Spleen (tissue), 11 donors: ENCODE data around the gene PSRC1. TPM values are rescaled to one million over a fixed set of nuclear protein-coding genes. Genes with fewer than 3 reads are reported as not detected.

ENCODE experiments used
- DNase-seq: peaks from one replicate; pipeline ENCODE4 v3.0.0-alpha.2; 2020
- H3K27ac ChIP-seq, 8 donors: fragments of 200-600 bp; sonication (generic) in 7 of 8; 1 replicate in 4 of 8; 2 replicates in 4 of 8; pipeline versions ENCODE4 v1.5.0 to v1.8.0; 2016 to 2021; ENCODE audit warnings: inconsistent platforms in 4 of 8, mild to moderate bottlenecking in 4 of 8, moderate library complexity in 1 of 8
- H3K27me3 ChIP-seq, 7 donors: fragments of 200-600 bp; sonication (generic) in 6 of 7; replicated peaks in 1 of 7; 1 replicate in 4 of 7; 2 replicates in 3 of 7; pipeline versions ENCODE4 v1.5.0 to v1.8.0; 2016 to 2021; ENCODE audit warnings: inconsistent platforms in 3 of 7, mild to moderate bottlenecking in 1 of 7
- H3K36me3 ChIP-seq, 6 donors: fragments of 200-600 bp; sonication (generic) in 5 of 6; 1 replicate in 4 of 6; 2 replicates in 2 of 6; pipeline versions ENCODE4 v1.5.0 to v1.8.0; 2016 to 2021; ENCODE audit warnings: inconsistent platforms in 2 of 6
- H3K4me1 ChIP-seq, 6 donors: fragments of 200-600 bp; sonication (generic) in 5 of 6; 1 replicate in 3 of 6; 2 replicates in 3 of 6; pipeline versions ENCODE4 v1.5.0 to v1.8.0; 2016 to 2021; ENCODE audit warnings: inconsistent platforms in 3 of 6
- H3K4me3 ChIP-seq, 8 donors: fragments of 200-600 bp; sonication (generic) in 7 of 8; 1 replicate in 4 of 8; 2 replicates in 4 of 8; pipeline versions ENCODE4 v1.5.0 to v1.8.0; 2016 to 2021; ENCODE audit warnings: inconsistent platforms in 4 of 8, mild to moderate bottlenecking in 4 of 8, moderate library complexity in 2 of 8
- H3K9me3 ChIP-seq, 8 donors: fragments of 200-600 bp; sonication (generic) in 7 of 8; 1 replicate in 4 of 8; 2 replicates in 4 of 8; pipeline versions ENCODE4 v1.5.0 to v1.8.0; 2016 to 2021; ENCODE audit warnings: inconsistent platforms in 4 of 8
- POLR2A ChIP-seq, 3 donors: fragments of 450-650 bp; IDR thresholded peaks; one replicate each; pipeline ENCODE4 v1.5.1; 2017; ENCODE audit warnings: antibody characterized with exemption in 3 of 3, mild to moderate bottlenecking in 1 of 3
- POLR2AphosphoS5 ChIP-seq, 3 donors: sonication (generic); formaldehyde crosslinking; IDR thresholded peaks; one replicate each; pipeline ENCODE4 v1.5.1; 2017; ENCODE audit warnings: antibody characterized with exemption in 3 of 3
- WGBS, 5 donors: extraction: QIAGEN DNeasy Blood & Tissue Kit in 3 of 5; methylation state at CpG; one replicate each; pipeline versions ENCODE4 v1.1.5 to v1.1.7; 2013 to 2018; 5-methylcytosine and 5-hydroxymethylcytosine counted together
- intact Hi-C: fragments of 100-400 bp; cut with DNase I; formaldehyde crosslinking; loops from one replicate; pipeline ENCODE4 v1.15.0; 2023; ENCODE audit warnings: low total_unique reads
- polyA plus RNA-seq, 3 donors: library from polyadenylated mRNA; stranded (reverse); fragments of 200-250 nt; gene quantifications; one replicate each; pipeline ENCODE4 v1.2.1, GENCODE V29; 2013
- total RNA-seq, 7 donors: library from RNA; depleted of rRNA in 3 of 7; stranded (reverse); fragments of >200 nt in 3 of 7; fragmentation: NEBNext Ultra II Directional in 4 of 7; extraction: Animal tissue kit (Norgen Biotek cat#: 25700) in 4 of 7; gene quantifications; one replicate each; pipeline versions ENCODE4 v1.1.0 to v1.2.1, GENCODE V29; 2016 to 2021
- TF ChIP-seq, protein P1 (sequence below), 11 experiments: fragments of 200-600 bp in 7 of 11; fragments of 450-650 bp in 4 of 11; sonication (generic) in 4 of 11; IDR thresholded peaks in 8 of 11; conservative IDR thresholded peaks in 3 of 11; 1 replicate in 7 of 11; 2 replicates in 4 of 11; pipeline versions ENCODE4 v1.4.0 to v1.8.0; 2016 to 2021; ENCODE audit warnings: antibody characterized with exemption in 11 of 11, inconsistent platforms in 4 of 11, mild to moderate bottlenecking in 1 of 11
- donor health status: healthy with polysubstance abuse.
- donor health status: DM: no; HTN: no; CAD: no; lungs with moderate emphysema.
- donor health status: DM: no; HTN: no; CAD: no.
- donor health status: Bipolar disorder and iron deficiency.
- donor health status: healthy.
- donor health status: DM: no; HTN: no; CAD: no.
- donor health status: DM: yes; HTN: yes; CAD: no.

The PSRC1 gene
- total and polyA plus RNA-seq, 10 donors = 2.0 to 9.3 (median 3.5) TPM

DNA sequence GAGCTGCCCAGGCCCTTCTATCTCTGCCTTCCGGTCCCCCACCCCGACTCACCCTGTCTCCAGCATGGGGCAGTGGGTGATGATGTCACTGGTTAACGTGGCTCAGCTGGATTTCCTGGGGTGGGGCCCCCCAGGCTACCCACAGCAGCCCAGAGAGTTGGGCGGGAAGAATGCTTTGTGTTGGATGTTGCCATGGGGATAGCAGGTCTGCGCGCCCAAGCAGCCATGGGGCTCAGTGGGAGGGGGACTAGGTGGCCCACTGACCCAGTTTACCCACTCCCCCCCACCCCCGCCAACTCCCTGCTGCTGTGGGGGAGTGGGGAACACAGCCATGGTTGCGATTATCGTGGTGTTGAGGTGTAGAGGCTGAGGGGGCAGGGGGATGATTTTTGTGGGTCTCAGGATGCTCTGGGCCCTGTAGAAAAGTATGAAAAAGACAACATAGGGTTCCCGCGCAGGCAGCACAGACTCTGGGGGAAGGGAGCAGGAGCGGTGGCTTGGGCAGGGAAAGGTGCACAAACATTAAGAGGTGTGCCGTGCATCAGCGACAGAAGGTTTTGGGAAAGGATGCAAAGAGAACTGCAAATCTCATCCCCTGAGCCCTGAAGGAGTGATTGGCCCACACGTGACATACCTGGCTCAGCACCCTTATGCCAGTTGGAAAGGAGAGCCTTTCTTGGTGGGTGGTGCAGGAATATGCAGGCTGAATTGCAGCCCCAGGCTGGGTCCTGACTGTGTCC, 25.1 kb downstream of the PSRC1 start:
- no peak for DNase-seq
- Histone ChIP-seq H3K9me3 (no peaks in the 10 kb centered on the region), H3K27me3 (peaks cover 0 to 10% (median 0%) of the 10 kb centered on the region in 7 donors), H3K4me3 (no peak overlapping the region), H3K27ac (no peak overlapping the region), H3K4me1 (peaks cover 0 to 24% (median 11%) of the 10 kb centered on the region in 6 donors), H3K36me3 (no peaks in the 10 kb centered on the region)
- TF ChIP-seq POLR2A (IDR thresholded peaks at IDR 0.05) (no peak), POLR2AphosphoS5 (IDR thresholded peaks at IDR 0.05) (no peak)
- TF ChIP-seq, protein P1, sequence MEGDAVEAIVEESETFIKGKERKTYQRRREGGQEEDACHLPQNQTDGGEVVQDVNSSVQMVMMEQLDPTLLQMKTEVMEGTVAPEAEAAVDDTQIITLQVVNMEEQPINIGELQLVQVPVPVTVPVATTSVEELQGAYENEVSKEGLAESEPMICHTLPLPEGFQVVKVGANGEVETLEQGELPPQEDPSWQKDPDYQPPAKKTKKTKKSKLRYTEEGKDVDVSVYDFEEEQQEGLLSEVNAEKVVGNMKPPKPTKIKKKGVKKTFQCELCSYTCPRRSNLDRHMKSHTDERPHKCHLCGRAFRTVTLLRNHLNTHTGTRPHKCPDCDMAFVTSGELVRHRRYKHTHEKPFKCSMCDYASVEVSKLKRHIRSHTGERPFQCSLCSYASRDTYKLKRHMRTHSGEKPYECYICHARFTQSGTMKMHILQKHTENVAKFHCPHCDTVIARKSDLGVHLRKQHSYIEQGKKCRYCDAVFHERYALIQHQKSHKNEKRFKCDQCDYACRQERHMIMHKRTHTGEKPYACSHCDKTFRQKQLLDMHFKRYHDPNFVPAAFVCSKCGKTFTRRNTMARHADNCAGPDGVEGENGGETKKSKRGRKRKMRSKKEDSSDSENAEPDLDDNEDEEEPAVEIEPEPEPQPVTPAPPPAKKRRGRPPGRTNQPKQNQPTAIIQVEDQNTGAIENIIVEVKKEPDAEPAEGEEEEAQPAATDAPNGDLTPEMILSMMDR (IDR thresholded peaks at IDR 0.05 in 8 of 11, conservative IDR thresholded peaks at IDR 0.05 in 3 of 11) = no peak
- intact Hi-C loops = no loop called here
- WGBS, 5 donors = 81 to 88% (median 83%) methylated on average over 13 to 15 of the region's 15 CpGs

DNA sequence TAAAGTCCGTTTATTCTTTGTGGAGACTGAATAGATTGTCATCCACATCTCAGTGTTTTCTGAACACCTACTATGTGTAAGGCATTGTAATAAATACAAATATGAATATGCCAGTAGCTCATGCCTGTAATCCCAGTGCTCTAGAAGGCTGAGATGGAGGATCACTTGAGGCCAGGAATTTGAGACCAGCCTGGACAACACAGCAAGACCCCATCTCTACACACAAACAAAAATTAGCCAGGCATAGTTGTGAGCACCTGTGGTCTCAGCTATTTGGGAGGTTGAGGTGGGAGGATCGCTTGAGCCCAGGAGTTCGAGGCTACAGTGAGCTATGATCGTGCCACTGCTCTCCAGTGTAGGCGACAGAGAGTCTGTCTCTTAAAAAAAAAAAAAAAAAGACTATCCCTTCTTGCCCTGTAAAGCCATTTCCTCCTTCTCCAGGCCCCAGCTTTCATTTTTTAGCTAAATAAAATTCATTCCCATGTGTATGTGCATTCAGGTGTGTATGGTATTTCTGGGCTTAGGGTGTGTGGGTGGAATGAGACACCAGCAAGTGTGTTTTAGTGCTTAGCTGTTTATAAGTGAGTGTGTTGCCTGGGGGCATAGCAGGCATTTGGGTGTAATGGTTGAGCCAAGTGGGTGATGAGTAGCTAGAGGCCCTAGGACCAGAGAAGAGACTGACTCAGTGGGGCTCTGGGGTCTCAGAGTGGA, 25.8 kb downstream of the PSRC1 start:
- no peaks in the 10 kb centered on the region for H3K9me3 ChIP-seq
- TF ChIP-seq POLR2A (IDR thresholded peaks at IDR 0.05) (no peak), POLR2AphosphoS5 (IDR thresholded peaks at IDR 0.05) (no peak)
- TF ChIP-seq, protein P1 (IDR thresholded peaks at IDR 0.05 in 8 of 11, conservative IDR thresholded peaks at IDR 0.05 in 3 of 11) = no peak
- intact Hi-C loops = no loop called here
- DNase-seq = no peak
- 87 to 97% (median 94%) methylated on average over 5 of the region's 5 CpGs for WGBS, 5 donors
- H3K36me3 ChIP-seq = no peaks in the 10 kb centered on the region
- peaks cover 0 to 24% (median 11%) of the 10 kb centered on the region in 6 donors for H3K4me1 ChIP-seq
- H3K27me3 ChIP-seq = peaks cover 0 to 7% (median 0%) of the 10 kb centered on the region in 7 donors
- H3K27ac ChIP-seq = no peak overlapping the region
- no peak overlapping the region for H3K4me3 ChIP-seq

DNA sequence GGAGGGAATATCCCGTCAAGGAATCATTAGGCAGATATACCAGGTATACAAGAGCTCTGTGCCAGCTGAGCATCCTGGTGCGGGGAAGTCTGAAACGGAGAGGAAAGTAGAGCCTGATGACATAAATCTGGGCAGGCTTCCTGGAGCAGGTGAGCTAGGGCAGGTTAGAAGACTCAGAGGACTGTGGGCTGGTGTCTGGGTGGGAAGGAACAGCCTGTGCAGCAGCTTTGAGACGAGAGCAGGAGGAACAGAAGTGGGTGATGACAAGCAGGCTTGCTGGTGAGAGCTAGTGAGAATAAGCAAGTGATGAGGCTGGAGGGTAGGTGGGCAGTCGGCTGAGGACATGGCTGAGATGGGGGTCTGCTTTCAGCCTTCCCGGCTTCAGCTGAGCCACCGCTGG, 26.9 kb downstream of the PSRC1 start:
- H3K36me3 ChIP-seq = no peaks in the 10 kb centered on the region
- DNase-seq = no peak
- no peak overlapping the region for H3K4me3 ChIP-seq
- H3K27me3 ChIP-seq = peaks cover 0 to 13% (median 0%) of the 10 kb centered on the region in 7 donors
- H3K4me1 ChIP-seq = peaks cover 0 to 24% (median 11%) of the 10 kb centered on the region in 6 donors
- intact Hi-C loops = no loop called here
- no peaks in the 10 kb centered on the region for H3K9me3 ChIP-seq
- 81 to 94% (median 83%) methylated on average over 7 of the region's 7 CpGs for WGBS, 5 donors
- TF ChIP-seq, protein P1 (IDR thresholded peaks at IDR 0.05 in 8 of 11, conservative IDR thresholded peaks at IDR 0.05 in 3 of 11) = no peak
- TF ChIP-seq POLR2AphosphoS5 (IDR thresholded peaks at IDR 0.05) = no peak
- no peak for TF ChIP-seq POLR2A (IDR thresholded peaks at IDR 0.05)
- no peak overlapping the region for H3K27ac ChIP-seq

DNA sequence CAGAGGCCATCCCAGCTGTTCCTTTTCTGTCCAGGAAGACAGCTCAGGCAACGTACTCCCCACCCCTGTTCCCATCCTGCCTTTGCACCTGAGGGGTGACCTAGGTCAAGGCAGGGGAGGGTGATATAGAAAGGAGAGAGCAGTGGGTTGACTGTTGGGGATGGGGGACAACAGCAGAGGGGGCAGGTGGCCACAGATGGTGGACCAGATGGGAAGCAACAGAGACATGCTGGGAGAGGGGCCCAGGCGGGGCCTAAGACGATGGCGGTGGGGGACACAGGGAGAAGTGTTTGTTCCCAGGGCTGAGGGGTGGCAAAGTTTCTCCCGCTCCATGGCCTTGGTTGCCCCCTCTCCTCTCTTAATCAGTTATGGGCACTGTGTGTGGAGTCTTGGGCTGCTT, 27.3 kb downstream of the PSRC1 start:
- WGBS, 5 donors = 84 to 93% (median 87%) methylated on average over 5 of the region's 5 CpGs
- Histone ChIP-seq H3K9me3 (no peaks in the 10 kb centered on the region), H3K36me3 (no peaks in the 10 kb centered on the region), H3K4me1 (peaks cover 0 to 25% (median 11%) of the 10 kb centered on the region in 6 donors), H3K27me3 (peaks cover 0 to 17% (median 0%) of the 10 kb centered on the region in 7 donors), H3K27ac (no peak overlapping the region), H3K4me3 (no peak overlapping the region)
- intact Hi-C loops = no loop called here
- no peak for DNase-seq
- TF ChIP-seq, protein P1 (IDR thresholded peaks at IDR 0.05 in 8 of 11, conservative IDR thresholded peaks at IDR 0.05 in 3 of 11) = no peak
- TF ChIP-seq POLR2AphosphoS5 (IDR thresholded peaks at IDR 0.05) (no peak), POLR2A (IDR thresholded peaks at IDR 0.05) (no peak)
